Heart left ventricle (tissue), 16 donors: ENCODE measurements around the gene DCAF15. TPM values are rescaled to one million over a fixed set of nuclear protein-coding genes. Genes with fewer than 3 reads are reported as not detected.

Source experiments
- ATAC-seq, 4 donors: fragments of 200-7000 bp; cut with Tn5 transposase; one replicate each; pipeline ENCODE4 v1.9.1; 2020 to 2022; ENCODE audit warnings: moderate library complexity in 4 of 4, mild to moderate bottlenecking in 3 of 4, moderate number of reproducible peaks in 1 of 4
- DNase-seq, 5 donors: peaks; one replicate each; pipeline ENCODE4 v3.0.0-alpha.2; 2020
- H3K27ac ChIP-seq, 12 donors: fragments of 200-600 bp; sonication (generic) in 4 of 12; one replicate each; pipeline versions ENCODE4 v1.5.0 to v1.8.0; 2016 to 2022; ENCODE audit warnings: mild to moderate bottlenecking in 2 of 12
- H3K27me3 ChIP-seq, 9 donors: fragments of 200-600 bp; sonication (generic) in 2 of 9; one replicate each; pipeline versions ENCODE4 v1.5.1 to v1.8.0; 2016 to 2022; ENCODE audit warnings: mild to moderate bottlenecking in 3 of 9
- H3K36me3 ChIP-seq, 9 donors: fragments of 200-600 bp; sonication (generic) in 2 of 9; one replicate each; pipeline versions ENCODE4 v1.5.0 to v1.8.0; 2018 to 2022; ENCODE audit warnings: mild to moderate bottlenecking in 2 of 9
- H3K4me1 ChIP-seq, 12 donors: fragments of 200-600 bp; sonication (generic) in 4 of 12; one replicate each; pipeline versions ENCODE4 v1.5.0 to v1.8.0; 2016 to 2022; ENCODE audit warnings: mild to moderate bottlenecking in 3 of 12
- H3K4me3 ChIP-seq, 12 donors: fragments of 200-600 bp; sonication (generic) in 4 of 12; one replicate each; pipeline versions ENCODE4 v1.5.0 to v1.8.0; 2017 to 2022; ENCODE audit warnings: mild to moderate bottlenecking in 9 of 12, moderate library complexity in 4 of 12
- H3K9me3 ChIP-seq, 12 donors: fragments of 200-600 bp; sonication (generic) in 4 of 12; one replicate each; pipeline versions ENCODE4 v1.5.0 to v1.8.0; 2016 to 2022; ENCODE audit warnings: mild to moderate bottlenecking in 1 of 12
- POLR2A ChIP-seq, 2 donors: fragments of 450-650 bp; IDR thresholded peaks; one replicate each; pipeline ENCODE4 v1.6.1; 2017; ENCODE audit warnings: antibody characterized with exemption in 2 of 2, mild to moderate bottlenecking in 2 of 2, moderate library complexity in 2 of 2
- WGBS, 4 donors: extraction: QIAGEN DNeasy Blood & Tissue Kit in 2 of 4; methylation state at CpG; one replicate each; pipeline versions ENCODE4 v1.1.5 to v1.1.7; 2013 to 2018; 5-methylcytosine and 5-hydroxymethylcytosine counted together
- intact Hi-C, 10 donors: fragments of 100-400 bp; cut with DNase I; formaldehyde crosslinking; loops; one replicate each; pipeline versions ENCODE4 v1.11.1 to v1.14.2; 2022
- polyA plus RNA-seq, 2 donors: library from polyadenylated mRNA; stranded (reverse); fragments of 200-250 nt; gene quantifications; one replicate each; pipeline ENCODE4 v1.2.3, GENCODE V29; 2013
- total RNA-seq, 9 donors: library from RNA; depleted of rRNA in 2 of 9; stranded (reverse); fragments of >200 nt in 2 of 9; fragmentation: NEBNext Ultra II Directional in 3 of 9; extraction: Animal tissue kit (Norgen Biotek cat#: 25700) in 3 of 9; gene quantifications; one replicate each; pipeline versions ENCODE4 v1.1.0 to v1.2.4, GENCODE V29; 2016 to 2023
- TF ChIP-seq, protein P1 (sequence below), 12 donors: fragments of 200-600 bp; sonication (generic) in 4 of 12; IDR thresholded peaks; one replicate each; pipeline versions ENCODE4 v1.5.0 to v1.8.0; 2018 to 2022; ENCODE audit warnings: antibody characterized with exemption in 12 of 12, mild to moderate bottlenecking in 5 of 12
- donor health status: ischemic (EF 13 %, LVEDD 7.1; RV severe dilation, severe dysfunction).
- donor health status: healthy with polysubstance abuse.
- donor health status: DM: no; HTN: yes; CAD: no.
- donor health status: DM: no; HTN: no; CAD: no.
- donor health status: ischemic (EF 25% LVEDD 6.9; RV normal size, moderate dysfunction).
- donor health status: ischemic (EF 25% LVEDD 5.7; RV mildly dilated, moderate dysfunction).
- donor health status: healthy.
- donor health status: DM: yes; HTN: yes; CAD: no.
- donor health status: ischemic (EF 35%, LVEDD 5.7; RV mildly dilated, moderate dysfunction).
- donor health status: nonischemic (EF 11% LVEDD 7.7; RV severe dilation, severe dysfunction).
- donor health status: DM: yes; HTN: yes; CAD: no.
- donor health status: PGD.
- donor health status: ischemic (EF 29% LVEDD 5.4; RV normal size, mild dysfunction).
- donor health status: nonischemic (EF 23%, LVEDD 6.1; RV moderate dilation, normal function).

The DCAF15 gene
- total and polyA plus RNA-seq, 11 donors, result 8.4 to 25.8 (median 18.1) TPM

DNA sequence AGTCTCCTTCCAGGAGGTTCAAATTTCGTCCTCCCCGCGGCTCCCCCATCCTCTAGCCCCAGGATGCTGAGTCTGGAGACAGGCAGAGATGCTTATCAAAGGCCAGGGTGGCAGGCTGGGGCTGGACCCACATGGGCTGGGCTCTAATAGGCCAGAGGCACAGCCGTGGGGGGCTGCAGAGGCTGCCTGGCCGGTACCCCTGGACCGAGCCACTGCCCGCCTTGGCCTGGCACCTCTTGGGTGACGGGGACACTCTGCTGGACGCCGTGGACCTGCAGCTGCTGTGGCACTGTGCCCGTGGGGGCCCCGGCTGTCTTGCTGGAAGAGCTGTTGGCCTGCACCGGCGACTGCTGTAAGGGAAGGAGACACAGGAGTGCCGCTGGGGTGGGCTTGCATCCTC, 28.0 kb downstream of the DCAF15 start:
- Histone ChIP-seq H3K27ac (no peak overlapping the region), H3K36me3 (peaks cover 0 to 26% (median 7%) of the 10 kb centered on the region in 9 donors), H3K4me3 (no peak overlapping the region), H3K27me3 (no peaks in the 10 kb centered on the region), H3K4me1 (peaks cover 0 to 37% (median 17%) of the 10 kb centered on the region in 12 donors), H3K9me3 (no peaks in the 10 kb centered on the region)
- intact Hi-C loops, result no loop called here
- DNase-seq, result no peak
- no peak for TF ChIP-seq POLR2A (IDR thresholded peaks at IDR 0.05)
- TF ChIP-seq, protein P1, sequence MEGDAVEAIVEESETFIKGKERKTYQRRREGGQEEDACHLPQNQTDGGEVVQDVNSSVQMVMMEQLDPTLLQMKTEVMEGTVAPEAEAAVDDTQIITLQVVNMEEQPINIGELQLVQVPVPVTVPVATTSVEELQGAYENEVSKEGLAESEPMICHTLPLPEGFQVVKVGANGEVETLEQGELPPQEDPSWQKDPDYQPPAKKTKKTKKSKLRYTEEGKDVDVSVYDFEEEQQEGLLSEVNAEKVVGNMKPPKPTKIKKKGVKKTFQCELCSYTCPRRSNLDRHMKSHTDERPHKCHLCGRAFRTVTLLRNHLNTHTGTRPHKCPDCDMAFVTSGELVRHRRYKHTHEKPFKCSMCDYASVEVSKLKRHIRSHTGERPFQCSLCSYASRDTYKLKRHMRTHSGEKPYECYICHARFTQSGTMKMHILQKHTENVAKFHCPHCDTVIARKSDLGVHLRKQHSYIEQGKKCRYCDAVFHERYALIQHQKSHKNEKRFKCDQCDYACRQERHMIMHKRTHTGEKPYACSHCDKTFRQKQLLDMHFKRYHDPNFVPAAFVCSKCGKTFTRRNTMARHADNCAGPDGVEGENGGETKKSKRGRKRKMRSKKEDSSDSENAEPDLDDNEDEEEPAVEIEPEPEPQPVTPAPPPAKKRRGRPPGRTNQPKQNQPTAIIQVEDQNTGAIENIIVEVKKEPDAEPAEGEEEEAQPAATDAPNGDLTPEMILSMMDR (IDR thresholded peaks at IDR 0.05), result no peak
- WGBS, 4 donors, result 92 to 97% (median 94%) methylated on average over 7 to 15 of the region's 15 CpGs
- no peak for ATAC-seq

DNA sequence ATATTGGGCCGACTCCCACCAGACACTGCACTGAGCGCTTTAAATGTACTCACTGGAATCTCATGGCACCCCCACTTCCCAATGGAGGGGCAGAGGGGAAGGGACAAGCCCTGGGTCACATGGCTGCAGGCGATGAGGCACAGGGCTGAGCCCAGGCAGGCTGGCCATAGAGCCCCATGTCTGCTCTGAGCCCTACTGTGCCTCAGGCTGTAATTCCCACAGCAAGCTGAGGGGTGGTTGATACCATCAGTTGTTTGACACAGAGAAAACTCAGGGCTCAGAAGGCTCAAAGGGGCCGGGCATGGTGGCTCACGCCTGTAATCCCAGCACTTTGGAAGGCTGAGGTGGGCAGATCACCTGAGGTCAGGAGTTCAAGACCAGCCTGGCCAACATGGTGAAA, 28.7 kb downstream of the DCAF15 start:
- Histone ChIP-seq H3K27me3 (no peaks in the 10 kb centered on the region), H3K4me1 (peaks cover 0 to 38% (median 22%) of the 10 kb centered on the region in 12 donors), H3K27ac (no peak overlapping the region), H3K4me3 (no peak overlapping the region), H3K36me3 (peaks cover 0 to 24% (median 7%) of the 10 kb centered on the region in 9 donors), H3K9me3 (no peaks in the 10 kb centered on the region)
- ATAC-seq (no peak), DNase-seq (no peak)
- WGBS, 4 donors, result 89 to 100% (median 94%) methylated on average over 5 of the region's 5 CpGs
- TF ChIP-seq, protein P1 (IDR thresholded peaks at IDR 0.05), result no peak
- TF ChIP-seq POLR2A (IDR thresholded peaks at IDR 0.05), result no peak
- intact Hi-C loops, result no loop called here

DNA sequence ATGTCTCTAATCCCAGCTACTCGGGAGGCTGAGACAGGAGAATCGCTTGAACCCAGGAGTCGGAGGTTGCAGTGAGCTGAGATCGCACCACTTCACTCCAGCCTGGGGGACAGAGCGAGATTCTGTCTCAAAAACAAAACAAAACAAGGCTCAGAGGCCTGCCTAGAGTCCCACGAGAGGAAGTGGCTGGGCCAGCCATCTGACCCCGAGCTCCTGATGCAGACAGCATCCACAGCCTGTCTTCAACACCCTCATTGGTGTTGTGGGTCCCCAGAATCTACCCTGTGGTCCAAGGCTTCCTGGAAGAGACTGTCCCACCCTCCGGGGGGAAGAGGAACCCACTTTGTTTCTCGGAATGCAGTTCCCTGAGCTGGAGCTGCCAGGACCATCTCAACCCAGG, 29.2 kb downstream of the DCAF15 start:
- Histone ChIP-seq H3K27ac (no peak overlapping the region), H3K27me3 (no peaks in the 10 kb centered on the region), H3K4me1 (peaks cover 0 to 42% (median 22%) of the 10 kb centered on the region in 12 donors), H3K36me3 (peaks cover 0 to 21% (median 7%) of the 10 kb centered on the region in 9 donors), H3K9me3 (no peaks in the 10 kb centered on the region), H3K4me3 (no peak overlapping the region)
- ATAC-seq (no peak), DNase-seq (no peak)
- intact Hi-C loops, result no loop called here
- no peak for TF ChIP-seq POLR2A (IDR thresholded peaks at IDR 0.05)
- TF ChIP-seq, protein P1 (IDR thresholded peaks at IDR 0.05), result no peak
- 68 to 77% (median 74%) methylated on average over 7 to 9 of the region's 9 CpGs for WGBS, 4 donors

DNA sequence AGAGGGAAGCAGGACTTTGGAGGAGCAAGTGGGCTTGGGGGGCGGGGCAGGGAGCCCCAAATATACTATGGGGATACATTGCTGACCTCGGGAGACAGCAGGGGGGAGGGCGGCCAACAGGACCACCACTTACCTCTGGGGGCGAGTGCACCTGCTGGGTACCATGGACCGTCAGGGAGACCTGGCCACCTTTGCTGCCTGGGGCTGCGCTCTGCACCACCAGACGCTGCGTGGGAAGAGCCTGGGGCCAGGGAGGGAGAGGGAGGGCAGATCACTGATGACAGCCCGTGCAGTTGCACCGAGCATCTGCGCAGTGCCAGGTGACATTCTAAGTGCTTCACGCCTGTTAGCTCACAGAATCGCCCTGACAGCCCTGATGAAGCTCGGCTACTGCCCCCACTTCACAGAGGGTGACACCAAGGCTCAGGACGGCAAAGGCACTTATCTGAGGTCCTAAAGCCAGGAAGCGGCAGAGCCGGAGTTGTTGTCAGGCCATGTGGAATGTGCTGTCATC, 29.7 kb downstream of the DCAF15 start:
- Histone ChIP-seq H3K9me3 (no peaks in the 10 kb centered on the region), H3K36me3 (peaks cover 0 to 18% (median 7%) of the 10 kb centered on the region in 9 donors), H3K4me1 (peaks cover 2 to 48% (median 28%) of the 10 kb centered on the region in 12 donors), H3K27ac (no peak overlapping the region), H3K4me3 (no peak overlapping the region), H3K27me3 (no peaks in the 10 kb centered on the region)
- WGBS, 4 donors, result 92 to 96% (median 94%) methylated on average over 16 to 17 of the region's 17 CpGs
- intact Hi-C loops, result no loop called here
- no peak for DNase-seq
- no peak for ATAC-seq
- TF ChIP-seq, protein P1 (IDR thresholded peaks at IDR 0.05), result no peak
- no peak for TF ChIP-seq POLR2A (IDR thresholded peaks at IDR 0.05)
